Osteoblast (primary cell): ENCODE measurements around the gene RABEP1. TPM values are rescaled to one million over a fixed set of nuclear protein-coding genes. Genes with fewer than 3 reads are reported as not detected.

Source experiments
- DNase-seq: peaks from one replicate; pipeline ENCODE4 v3.0.0; 2011; ENCODE audit warnings: low spot score, mixed read lengths; ENCODE audit not compliant: insufficient read length; ENCODE audit errors: missing footprints
- H2AFZ ChIP-seq: 2 replicates; pipeline ENCODE4 v1.6.0; 2011; ENCODE audit warnings: mild to moderate bottlenecking, low read length
- H3K27ac ChIP-seq: 2 replicates; pipeline ENCODE4 v1.5.1; 2011; ENCODE audit warnings: mild to moderate bottlenecking, low read depth, low read length, moderate library complexity
- H3K27me3 ChIP-seq: 2 replicates; pipeline ENCODE4 v1.6.0; 2012; ENCODE audit warnings: mild to moderate bottlenecking, control low read depth, inconsistent platforms, low read length, moderate library complexity; ENCODE audit not compliant: insufficient read depth
- H3K36me3 ChIP-seq: 2 replicates; pipeline ENCODE4 v1.5.1; 2011; ENCODE audit warnings: mild to moderate bottlenecking, low read length, control low read depth, moderate library complexity; ENCODE audit not compliant: insufficient read depth
- H3K4me1 ChIP-seq: 2 replicates; pipeline ENCODE4 v1.5.1; 2011; ENCODE audit warnings: mild to moderate bottlenecking, low read length, control low read depth, moderate library complexity; ENCODE audit not compliant: insufficient read depth
- H3K4me2 ChIP-seq: 2 replicates; pipeline ENCODE4 v1.6.0; 2011; ENCODE audit warnings: mild to moderate bottlenecking, low read length; ENCODE audit not compliant: insufficient read depth
- H3K4me3 ChIP-seq: fragments of 200-600 bp; sonication (generic); 3 replicates; pipeline ENCODE4 v1.5.1; 2012; ENCODE audit warnings: mild to moderate bottlenecking, low read length, inconsistent platforms; ENCODE audit not compliant: insufficient read depth
- H3K79me2 ChIP-seq: 2 replicates; pipeline ENCODE4 v1.6.0; 2012; ENCODE audit warnings: mild to moderate bottlenecking, low read length, control low read depth, inconsistent platforms; ENCODE audit not compliant: insufficient read depth
- H3K9me3 ChIP-seq: 2 replicates; pipeline ENCODE4 v1.5.1; 2011; ENCODE audit warnings: low read depth, low read length, control low read depth
- H4K20me1 ChIP-seq: 2 replicates; pipeline ENCODE4 v1.6.0; 2012; ENCODE audit warnings: mild to moderate bottlenecking, low read length, control low read depth; ENCODE audit not compliant: insufficient read depth
- total RNA-seq: library from RNA; depleted of rRNA; stranded (reverse); fragments of >200 nt; gene quantifications from 2 replicates; pipeline ENCODE4 v1.2.3, GENCODE V29; 2012
- TF ChIP-seq, protein P1 (sequence below): IDR thresholded peaks from 2 replicates; pipeline ENCODE4 v1.5.1; 2011; ENCODE audit warnings: mild to moderate bottlenecking, low read depth, low read length, moderate library complexity; ENCODE audit errors: extremely low read depth

RABEP1 gene
- total RNA-seq, 1 donor = 59.4 TPM

DNA sequence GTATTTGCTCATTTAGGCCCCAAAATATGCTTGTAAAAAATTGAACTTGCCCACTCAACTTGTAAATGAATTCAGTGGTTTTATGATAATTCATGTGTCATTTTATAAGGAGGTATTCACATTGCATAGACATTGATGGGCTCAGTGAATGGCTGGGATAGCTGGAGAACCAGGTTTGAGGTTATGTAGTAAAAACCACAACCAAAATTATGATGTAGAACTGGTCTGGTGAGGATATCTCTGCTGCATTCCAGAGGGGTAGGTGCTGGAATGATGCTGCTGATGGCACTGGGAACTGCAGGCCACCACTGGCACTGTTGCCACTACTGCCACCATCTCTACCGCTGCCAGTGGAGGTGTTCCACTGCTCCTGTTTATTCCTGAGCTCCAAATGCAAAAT, 21.5 kb upstream of the RABEP1 start:
- no peak for DNase-seq
- Histone ChIP-seq H3K9me3 (no peaks in the 10 kb centered on the region), H3K27ac (no peak overlapping the region), H3K4me1 (no peaks in the 10 kb centered on the region), H3K36me3 (no peaks in the 10 kb centered on the region), H3K27me3 (no peaks in the 10 kb centered on the region), H3K79me2 (no peaks in the 10 kb centered on the region), H3K4me2 (no peak overlapping the region), H4K20me1 (no peaks in the 10 kb centered on the region), H2AFZ (no peak overlapping the region), H3K4me3 (no peak overlapping the region)
- TF ChIP-seq, protein P1, sequence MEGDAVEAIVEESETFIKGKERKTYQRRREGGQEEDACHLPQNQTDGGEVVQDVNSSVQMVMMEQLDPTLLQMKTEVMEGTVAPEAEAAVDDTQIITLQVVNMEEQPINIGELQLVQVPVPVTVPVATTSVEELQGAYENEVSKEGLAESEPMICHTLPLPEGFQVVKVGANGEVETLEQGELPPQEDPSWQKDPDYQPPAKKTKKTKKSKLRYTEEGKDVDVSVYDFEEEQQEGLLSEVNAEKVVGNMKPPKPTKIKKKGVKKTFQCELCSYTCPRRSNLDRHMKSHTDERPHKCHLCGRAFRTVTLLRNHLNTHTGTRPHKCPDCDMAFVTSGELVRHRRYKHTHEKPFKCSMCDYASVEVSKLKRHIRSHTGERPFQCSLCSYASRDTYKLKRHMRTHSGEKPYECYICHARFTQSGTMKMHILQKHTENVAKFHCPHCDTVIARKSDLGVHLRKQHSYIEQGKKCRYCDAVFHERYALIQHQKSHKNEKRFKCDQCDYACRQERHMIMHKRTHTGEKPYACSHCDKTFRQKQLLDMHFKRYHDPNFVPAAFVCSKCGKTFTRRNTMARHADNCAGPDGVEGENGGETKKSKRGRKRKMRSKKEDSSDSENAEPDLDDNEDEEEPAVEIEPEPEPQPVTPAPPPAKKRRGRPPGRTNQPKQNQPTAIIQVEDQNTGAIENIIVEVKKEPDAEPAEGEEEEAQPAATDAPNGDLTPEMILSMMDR = no peak

DNA sequence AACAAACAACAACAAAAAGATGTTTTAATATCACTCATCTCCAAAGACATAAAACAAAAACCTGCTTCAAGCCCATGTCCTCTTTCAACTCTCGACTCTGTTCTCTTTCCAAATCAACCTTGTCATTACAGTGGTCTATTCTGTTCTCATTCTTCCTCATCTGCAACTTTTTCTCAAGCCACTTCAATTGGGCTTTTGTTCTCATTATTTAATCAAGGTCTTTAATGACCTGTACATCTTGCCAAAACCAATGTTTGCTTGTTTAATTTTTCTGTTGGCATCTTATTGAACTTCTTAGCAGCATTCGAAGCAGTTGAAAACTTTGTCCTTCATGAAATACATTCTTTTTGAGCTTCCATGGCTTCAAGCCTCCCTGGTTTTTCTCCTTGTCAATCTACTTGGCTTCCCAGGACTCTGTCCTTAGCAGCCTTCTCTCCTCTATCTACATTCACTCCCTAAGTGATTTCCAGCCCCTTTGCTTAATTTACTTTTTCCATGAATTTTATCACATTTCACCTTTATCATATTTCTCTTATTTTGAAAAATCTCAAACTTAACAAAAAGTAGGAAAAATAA, 19.6 kb upstream of the RABEP1 start:
- Histone ChIP-seq H3K4me2 (no peak overlapping the region), H3K9me3 (no peaks in the 10 kb centered on the region), H3K27me3 (no peaks in the 10 kb centered on the region), H3K79me2 (no peaks in the 10 kb centered on the region), H3K4me1 (no peaks in the 10 kb centered on the region), H3K4me3 (no peak overlapping the region), H3K27ac (no peak overlapping the region), H3K36me3 (no peaks in the 10 kb centered on the region), H4K20me1 (no peaks in the 10 kb centered on the region), H2AFZ (no peak overlapping the region)
- DNase-seq = no peak
- TF ChIP-seq, protein P1 = no peak

DNA sequence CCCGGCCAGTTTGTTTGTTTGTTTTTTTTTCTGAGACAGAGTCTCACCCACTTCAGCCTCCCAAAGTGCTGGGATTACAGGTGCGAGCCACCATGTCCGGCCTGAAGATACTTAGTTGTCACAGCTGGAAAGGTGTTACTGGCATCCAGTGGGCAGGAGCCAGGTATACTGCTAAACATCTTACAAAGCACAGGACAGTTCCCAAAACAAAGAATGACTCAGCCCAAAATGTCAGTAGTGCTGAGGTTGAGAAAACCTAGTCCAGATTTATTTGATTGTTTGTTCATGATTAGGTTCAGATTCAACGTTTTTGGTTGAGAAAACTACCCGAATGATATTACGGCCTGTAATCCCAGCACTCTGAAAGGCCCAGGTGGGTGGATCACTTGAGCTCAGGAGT, 18.6 kb upstream of the RABEP1 start:
- Histone ChIP-seq H3K4me3 (no peak overlapping the region), H3K27me3 (no peaks in the 10 kb centered on the region), H3K27ac (no peak overlapping the region), H3K4me2 (no peak overlapping the region), H3K79me2 (no peaks in the 10 kb centered on the region), H2AFZ (no peak overlapping the region), H3K9me3 (no peaks in the 10 kb centered on the region), H4K20me1 (no peaks in the 10 kb centered on the region), H3K4me1 (no peaks in the 10 kb centered on the region), H3K36me3 (no peaks in the 10 kb centered on the region)
- no peak for DNase-seq
- TF ChIP-seq, protein P1 = no peak

DNA sequence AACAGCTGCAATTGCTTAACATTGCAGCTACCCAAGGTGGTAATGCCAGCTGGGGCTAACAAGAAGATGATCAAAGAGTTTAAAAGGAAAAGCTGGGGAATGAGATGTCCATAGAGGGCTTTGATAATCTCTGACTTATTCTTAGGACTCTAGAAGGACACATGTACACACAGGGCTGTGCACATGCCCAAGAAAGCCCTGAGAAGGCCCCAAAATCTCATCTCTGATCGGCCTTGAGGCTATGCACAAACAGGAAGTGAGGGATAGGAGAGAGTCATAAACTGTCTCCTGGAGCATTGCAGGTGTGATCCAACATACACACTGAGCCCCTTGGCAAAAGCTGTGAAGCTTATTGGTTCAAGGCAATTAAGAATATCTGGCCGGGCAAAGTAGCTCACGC, 17.2 kb upstream of the RABEP1 start:
- H3K4me1 ChIP-seq = no peaks in the 10 kb centered on the region
- H2AFZ ChIP-seq = no peak overlapping the region
- H3K27me3 ChIP-seq = no peaks in the 10 kb centered on the region
- no peaks in the 10 kb centered on the region for H3K79me2 ChIP-seq
- TF ChIP-seq, protein P1 = no peak
- no peaks in the 10 kb centered on the region for H3K9me3 ChIP-seq
- no peak overlapping the region for H3K27ac ChIP-seq
- H4K20me1 ChIP-seq = no peaks in the 10 kb centered on the region
- no peak for DNase-seq
- H3K4me2 ChIP-seq = no peak overlapping the region
- H3K4me3 ChIP-seq = no peak overlapping the region
- H3K36me3 ChIP-seq = no peaks in the 10 kb centered on the region
